Breast epithelium (tissue), 3 donors: ENCODE data around the gene XIRP2.

Source experiments
- POLR2A ChIP-seq: fragments of 450-650 bp; IDR thresholded peaks from one replicate; pipeline ENCODE4 v1.6.1; 2016; ENCODE audit warnings: antibody characterized with exemption, mild to moderate bottlenecking, moderate library complexity
- TF ChIP-seq, protein P1 (sequence below), 3 donors: fragments of 450-650 bp; IDR thresholded peaks; one replicate each; pipeline ENCODE4 v1.5.1; 2016 to 2017; ENCODE audit warnings: antibody characterized with exemption in 3 of 3, mild to moderate bottlenecking in 3 of 3, moderate library complexity in 3 of 3

DNA sequence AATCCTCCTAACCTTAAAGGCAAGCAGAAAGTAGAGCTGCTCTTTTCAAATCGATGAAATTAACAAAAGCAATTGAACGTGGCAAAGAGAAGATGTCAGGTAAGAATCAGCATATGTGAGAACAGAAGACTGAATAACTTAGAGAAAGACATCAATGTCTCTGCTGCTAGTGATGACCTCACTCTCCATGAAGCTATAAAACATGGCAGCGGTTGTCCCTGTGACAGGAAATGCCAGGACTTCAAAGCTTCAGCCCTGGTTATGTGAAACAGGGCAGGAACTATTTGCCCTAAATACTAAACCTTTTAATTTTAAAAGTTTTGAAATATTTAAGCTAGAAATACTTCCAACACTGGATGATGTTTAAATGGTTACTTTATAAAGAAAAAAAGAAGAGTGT, 383.7 kb downstream of the XIRP2 start:
- TF ChIP-seq, protein P1, sequence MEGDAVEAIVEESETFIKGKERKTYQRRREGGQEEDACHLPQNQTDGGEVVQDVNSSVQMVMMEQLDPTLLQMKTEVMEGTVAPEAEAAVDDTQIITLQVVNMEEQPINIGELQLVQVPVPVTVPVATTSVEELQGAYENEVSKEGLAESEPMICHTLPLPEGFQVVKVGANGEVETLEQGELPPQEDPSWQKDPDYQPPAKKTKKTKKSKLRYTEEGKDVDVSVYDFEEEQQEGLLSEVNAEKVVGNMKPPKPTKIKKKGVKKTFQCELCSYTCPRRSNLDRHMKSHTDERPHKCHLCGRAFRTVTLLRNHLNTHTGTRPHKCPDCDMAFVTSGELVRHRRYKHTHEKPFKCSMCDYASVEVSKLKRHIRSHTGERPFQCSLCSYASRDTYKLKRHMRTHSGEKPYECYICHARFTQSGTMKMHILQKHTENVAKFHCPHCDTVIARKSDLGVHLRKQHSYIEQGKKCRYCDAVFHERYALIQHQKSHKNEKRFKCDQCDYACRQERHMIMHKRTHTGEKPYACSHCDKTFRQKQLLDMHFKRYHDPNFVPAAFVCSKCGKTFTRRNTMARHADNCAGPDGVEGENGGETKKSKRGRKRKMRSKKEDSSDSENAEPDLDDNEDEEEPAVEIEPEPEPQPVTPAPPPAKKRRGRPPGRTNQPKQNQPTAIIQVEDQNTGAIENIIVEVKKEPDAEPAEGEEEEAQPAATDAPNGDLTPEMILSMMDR (IDR thresholded peaks at IDR 0.05) = no peak
- TF ChIP-seq POLR2A = no peak
